GM19025 (cell line): ENCODE measurements around the gene TRAPPC10.

Experiments
- ATAC-seq: cut with Tn5 transposase; IDR thresholded peaks from one replicate; pipeline ENCODE4 v1.9.1; 2021; ENCODE audit warnings: mild to moderate bottlenecking, low read depth, moderate library complexity; ENCODE audit not compliant: unreplicated experiment

TRAPPC10 gene

GRCh38 chr21:43997766-43998742 lies 14.1 kb upstream of the TRAPPC10 start:
- no peak for ATAC-seq

GRCh38 chr21:44000360-44000759 lies 11.7 kb upstream of the TRAPPC10 start:
- ATAC-seq, result no peak

- no peak for ATAC-seq
Measured at GRCh38 chr21:44002511-44002910, 9.6 kb upstream of the TRAPPC10 start.

GRCh38 chr21:44003307-44003966 lies 8.7 kb upstream of the TRAPPC10 start:
- ATAC-seq, result no peak

- ATAC-seq, result no peak
Measured at GRCh38 chr21:44005071-44005470, 7.0 kb upstream of the TRAPPC10 start.

GRCh38 chr21:44005593-44005992 lies 6.5 kb upstream of the TRAPPC10 start:
- ATAC-seq, result no peak

GRCh38 chr21:44006017-44006619 lies 6.0 kb upstream of the TRAPPC10 start:
- ATAC-seq, result no peak

- ATAC-seq, result no peak
Measured at GRCh38 chr21:44006656-44007055, 5.5 kb upstream of the TRAPPC10 start.

GRCh38 chr21:44010429-44010828 lies 1.7 kb upstream of the TRAPPC10 start:
- no peak for ATAC-seq

- ATAC-seq, result no peak
Measured at GRCh38 chr21:44011123-44011522, 986 bp upstream of the TRAPPC10 start.

- ATAC-seq, result peak; percentile 64
Measured at GRCh38 chr21:44012474-44013379, 618 bp downstream of the TRAPPC10 start.

- ATAC-seq, result no peak
Measured at GRCh38 chr21:44013380-44014088, 1.4 kb downstream of the TRAPPC10 start.

- ATAC-seq, result no peak
Measured at GRCh38 chr21:44017601-44018000, 5.5 kb downstream of the TRAPPC10 start.

GRCh38 chr21:44018127-44018526 lies 6.0 kb downstream of the TRAPPC10 start:
- no peak for ATAC-seq

- no peak for ATAC-seq
Measured at GRCh38 chr21:44018813-44019567, 6.9 kb downstream of the TRAPPC10 start.

GRCh38 chr21:44019568-44019958 lies 7.5 kb downstream of the TRAPPC10 start:
- ATAC-seq, result no peak

GRCh38 chr21:44020551-44020950 lies 8.4 kb downstream of the TRAPPC10 start:
- no peak for ATAC-seq

- no peak for ATAC-seq
Measured at GRCh38 chr21:44021064-44021463, 9.0 kb downstream of the TRAPPC10 start.

GRCh38 chr21:44024257-44024656 lies 12.1 kb downstream of the TRAPPC10 start:
- ATAC-seq, result no peak
